Sigmoid colon (tissue), 7 donors: ENCODE measurements around the gene CROT. TPM values are rescaled to one million over a fixed set of nuclear protein-coding genes. Genes with fewer than 3 reads are reported as not detected.

ENCODE experiments used
- DNase-seq: peaks from one replicate; pipeline ENCODE4 v3.0.0-alpha.2; 2019
- H3K27ac ChIP-seq, 4 donors: fragments of 200-600 bp; sonication (generic); one replicate each; pipeline ENCODE4 v1.5.1; 2016 to 2019; ENCODE audit warnings: mild to moderate bottlenecking in 1 of 4
- H3K27me3 ChIP-seq, 3 donors: fragments of 200-600 bp; sonication (generic); one replicate each; pipeline ENCODE4 v1.5.1; 2019; ENCODE audit warnings: mild to moderate bottlenecking in 1 of 3
- H3K36me3 ChIP-seq, 4 donors: fragments of 200-600 bp; sonication (generic); one replicate each; pipeline ENCODE4 v1.5.1; 2016 to 2019
- H3K4me1 ChIP-seq, 4 donors: fragments of 200-600 bp; sonication (generic); one replicate each; pipeline ENCODE4 v1.5.1; 2017 to 2019
- H3K4me3 ChIP-seq, 4 donors: fragments of 200-600 bp; sonication (generic); one replicate each; pipeline ENCODE4 v1.5.1; 2017 to 2019; ENCODE audit warnings: mild to moderate bottlenecking in 2 of 4, moderate library complexity in 1 of 4
- H3K9me3 ChIP-seq, 4 donors: fragments of 200-600 bp in 3 of 4; sonication (generic) in 3 of 4; one replicate each; pipeline versions ENCODE4 v1.5.1 to v1.6.1; 2013 to 2019
- EP300 ChIP-seq, 4 donors: sonication (generic); formaldehyde crosslinking; IDR thresholded peaks; one replicate each; pipeline ENCODE4 v1.6.1; 2017; ENCODE audit warnings: antibody characterized with exemption in 4 of 4
- POLR2A ChIP-seq, 2 donors: fragments of 450-650 bp; IDR thresholded peaks; one replicate each; pipeline ENCODE4 v1.6.1; 2016; ENCODE audit warnings: antibody characterized with exemption in 2 of 2, mild to moderate bottlenecking in 2 of 2, moderate library complexity in 2 of 2
- POLR2AphosphoS5 ChIP-seq, 4 donors: sonication (generic); formaldehyde crosslinking; IDR thresholded peaks; one replicate each; pipeline ENCODE4 v1.6.1; 2017; ENCODE audit warnings: antibody characterized with exemption in 4 of 4
- WGBS, 2 donors: extraction: QIAGEN DNeasy Blood & Tissue Kit; methylation state at CpG; one replicate each; pipeline ENCODE4 v1.1.7; 2013; 5-methylcytosine and 5-hydroxymethylcytosine counted together
- intact Hi-C: fragments of 100-400 bp; cut with DNase I; formaldehyde crosslinking; loops from one replicate; pipeline ENCODE4 v1.15.1; 2023
- polyA plus RNA-seq, 3 donors: library from polyadenylated mRNA; stranded (reverse); fragments of 200-250 nt; gene quantifications; one replicate each; pipeline ENCODE4 v1.2.3, GENCODE V29; 2013
- total RNA-seq, 4 donors: library from RNA; depleted of rRNA; stranded (reverse); fragments of >200 nt; gene quantifications; one replicate each; pipeline ENCODE4 v1.1.0, GENCODE V29; 2016
- TF ChIP-seq, protein P1 (sequence below), 4 experiments: fragments of 450-650 bp in 3 of 4; fragments of 200-600 bp in 1 of 4; IDR thresholded peaks; one replicate each; pipeline ENCODE4 v1.5.1; 2016 to 2019; ENCODE audit warnings: antibody characterized with exemption in 4 of 4, mild to moderate bottlenecking in 3 of 4, moderate library complexity in 2 of 4
- donor health status: healthy with polysubstance abuse.
- donor health status: Bipolar disorder and iron deficiency.
- donor health status: healthy.

CROT gene
- total and polyA plus RNA-seq, 7 donors, result 11.9 to 15.6 (median 13.9) TPM

DNA sequence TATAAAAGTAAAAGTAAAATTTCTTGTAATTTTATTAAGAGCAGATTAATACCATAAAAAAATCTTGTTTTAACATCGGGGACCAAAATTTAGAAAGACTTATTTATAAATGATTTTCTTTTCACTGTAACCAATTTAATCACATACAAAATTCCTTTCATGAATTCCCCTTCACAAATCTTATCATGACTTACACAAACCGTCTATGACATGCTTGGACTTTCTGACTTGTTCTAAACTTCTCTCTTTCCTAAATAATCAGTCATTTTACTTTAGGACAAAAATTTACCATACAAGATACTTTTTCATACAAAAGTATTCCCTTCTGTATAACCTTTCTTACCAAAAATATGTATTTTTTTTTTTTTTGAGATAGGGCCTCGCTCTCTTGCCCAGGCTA, 9.3 kb downstream of the CROT start:
- 94 to 95% methylated on average over 3 of the region's 3 CpGs for WGBS, 2 donors

DNA sequence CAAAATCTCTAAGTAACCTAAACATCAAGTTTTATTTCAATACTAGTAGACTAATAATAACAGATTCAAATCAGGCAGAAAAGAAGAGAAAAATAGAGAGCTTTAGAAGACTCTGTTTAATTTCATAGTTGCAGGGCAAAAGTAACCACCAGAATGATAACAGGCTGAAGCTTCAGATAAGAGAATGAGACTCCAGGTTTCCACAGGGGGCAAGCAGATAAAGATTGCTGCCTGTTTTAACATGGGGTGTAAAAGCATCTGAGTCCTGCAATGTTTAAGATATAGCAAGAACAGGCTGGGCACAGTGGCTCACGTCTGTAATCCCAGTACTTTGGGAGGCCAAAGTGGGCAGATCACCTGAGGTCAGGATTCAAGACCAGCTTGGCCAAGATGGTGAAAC, 11.0 kb downstream of the CROT start:
- H3K9me3 ChIP-seq, result no peaks in the 10 kb centered on the region
- H3K27me3 ChIP-seq, result no peaks in the 10 kb centered on the region
- H3K4me1 ChIP-seq, result no peaks in the 10 kb centered on the region
- no peak overlapping the region for H3K4me3 ChIP-seq
- H3K36me3 ChIP-seq, result peaks cover 0 to 39% (median 11%) of the 10 kb centered on the region in 4 donors
- WGBS, 2 donors, result 88 to 94% methylated on average over 1 of the region's 1 CpG
- TF ChIP-seq POLR2A (IDR thresholded peaks at IDR 0.05) (no peak), POLR2AphosphoS5 (IDR thresholded peaks at IDR 0.05) (no peak), EP300 (IDR thresholded peaks at IDR 0.05) (no peak)
- TF ChIP-seq, protein P1, sequence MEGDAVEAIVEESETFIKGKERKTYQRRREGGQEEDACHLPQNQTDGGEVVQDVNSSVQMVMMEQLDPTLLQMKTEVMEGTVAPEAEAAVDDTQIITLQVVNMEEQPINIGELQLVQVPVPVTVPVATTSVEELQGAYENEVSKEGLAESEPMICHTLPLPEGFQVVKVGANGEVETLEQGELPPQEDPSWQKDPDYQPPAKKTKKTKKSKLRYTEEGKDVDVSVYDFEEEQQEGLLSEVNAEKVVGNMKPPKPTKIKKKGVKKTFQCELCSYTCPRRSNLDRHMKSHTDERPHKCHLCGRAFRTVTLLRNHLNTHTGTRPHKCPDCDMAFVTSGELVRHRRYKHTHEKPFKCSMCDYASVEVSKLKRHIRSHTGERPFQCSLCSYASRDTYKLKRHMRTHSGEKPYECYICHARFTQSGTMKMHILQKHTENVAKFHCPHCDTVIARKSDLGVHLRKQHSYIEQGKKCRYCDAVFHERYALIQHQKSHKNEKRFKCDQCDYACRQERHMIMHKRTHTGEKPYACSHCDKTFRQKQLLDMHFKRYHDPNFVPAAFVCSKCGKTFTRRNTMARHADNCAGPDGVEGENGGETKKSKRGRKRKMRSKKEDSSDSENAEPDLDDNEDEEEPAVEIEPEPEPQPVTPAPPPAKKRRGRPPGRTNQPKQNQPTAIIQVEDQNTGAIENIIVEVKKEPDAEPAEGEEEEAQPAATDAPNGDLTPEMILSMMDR (IDR thresholded peaks at IDR 0.05), result no peak
- intact Hi-C loops, result no loop called here
- DNase-seq, result no peak
- no peak overlapping the region for H3K27ac ChIP-seq

More for the DNA sequence above, 9.3 kb downstream of the CROT start:
- intact Hi-C loops, result no loop called here
- Histone ChIP-seq H3K27me3 (no peaks in the 10 kb centered on the region), H3K4me1 (no peaks in the 10 kb centered on the region), H3K36me3 (peaks cover 3 to 55% (median 19%) of the 10 kb centered on the region in 4 donors), H3K4me3 (no peak overlapping the region), H3K9me3 (no peaks in the 10 kb centered on the region), H3K27ac (no peak overlapping the region)
- DNase-seq, result no peak
- TF ChIP-seq EP300 (IDR thresholded peaks at IDR 0.05), result no peak
- no peak for TF ChIP-seq POLR2A (IDR thresholded peaks at IDR 0.05)
- TF ChIP-seq POLR2AphosphoS5 (IDR thresholded peaks at IDR 0.05), result no peak
- TF ChIP-seq, protein P1 (IDR thresholded peaks at IDR 0.05), result no peak

DNA sequence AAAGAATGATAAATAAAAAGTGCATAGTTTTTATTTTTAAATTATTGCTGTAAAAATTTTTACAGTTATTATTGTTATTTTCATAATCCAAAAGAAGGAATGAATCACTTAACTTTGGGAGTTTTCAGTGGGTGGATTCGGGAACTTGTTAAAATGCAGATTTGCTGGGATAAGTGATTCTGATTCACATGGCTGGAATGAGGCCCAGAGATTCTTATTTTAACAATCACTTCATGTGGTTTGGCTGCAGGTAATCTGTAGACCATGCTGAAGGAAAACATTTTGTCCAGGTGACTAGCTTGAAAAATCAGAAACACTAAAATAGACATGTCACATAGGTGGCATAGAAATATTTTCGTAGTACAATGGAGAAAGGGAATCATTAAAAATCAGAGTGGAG, 13.9 kb downstream of the CROT start:
- Histone ChIP-seq H3K4me1 (no peaks in the 10 kb centered on the region), H3K27me3 (no peaks in the 10 kb centered on the region), H3K4me3 (no peak overlapping the region), H3K9me3 (no peaks in the 10 kb centered on the region), H3K36me3 (peaks cover 0 to 39% (median 6%) of the 10 kb centered on the region in 4 donors), H3K27ac (no peak overlapping the region)
- TF ChIP-seq, protein P1 (IDR thresholded peaks at IDR 0.05), result no peak
- no peak for TF ChIP-seq POLR2A (IDR thresholded peaks at IDR 0.05)
- TF ChIP-seq POLR2AphosphoS5 (IDR thresholded peaks at IDR 0.05), result no peak
- no peak for TF ChIP-seq EP300 (IDR thresholded peaks at IDR 0.05)
- intact Hi-C loops, result no loop called here
- DNase-seq, result no peak
- WGBS, 2 donors, result 94 to 96% methylated on average over 2 of the region's 2 CpGs

DNA sequence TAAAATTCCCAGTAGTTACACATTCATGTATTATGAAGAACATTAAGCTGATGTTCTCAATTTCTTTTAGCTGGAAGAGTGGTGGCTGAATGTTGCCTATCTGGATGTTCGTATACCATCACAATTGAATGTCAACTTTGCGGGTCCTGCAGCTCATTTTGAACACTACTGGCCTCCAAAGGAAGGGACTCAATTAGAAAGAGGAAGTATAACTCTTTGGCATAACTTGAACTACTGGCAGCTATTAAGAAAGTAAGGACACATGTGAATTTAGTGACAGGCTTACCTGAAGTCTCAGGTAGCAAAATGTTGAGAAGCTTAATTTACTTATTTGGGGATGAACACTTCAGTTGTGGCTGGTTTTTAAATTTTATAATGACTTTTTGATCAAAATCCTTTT, 15.9 kb downstream of the CROT start:
- Histone ChIP-seq H3K4me1 (no peaks in the 10 kb centered on the region), H3K36me3 (peaks cover 0 to 29% (median 2%) of the 10 kb centered on the region in 4 donors), H3K4me3 (no peak overlapping the region), H3K27ac (no peak overlapping the region), H3K9me3 (no peaks in the 10 kb centered on the region), H3K27me3 (no peaks in the 10 kb centered on the region)
- intact Hi-C loops, result no loop called here
- no peak for DNase-seq
- WGBS, 2 donors, result 93 to 95% methylated on average over 2 of the region's 2 CpGs
- TF ChIP-seq EP300 (IDR thresholded peaks at IDR 0.05), result no peak
- TF ChIP-seq, protein P1 (IDR thresholded peaks at IDR 0.05), result no peak
- no peak for TF ChIP-seq POLR2AphosphoS5 (IDR thresholded peaks at IDR 0.05)
- TF ChIP-seq POLR2A (IDR thresholded peaks at IDR 0.05), result no peak

DNA sequence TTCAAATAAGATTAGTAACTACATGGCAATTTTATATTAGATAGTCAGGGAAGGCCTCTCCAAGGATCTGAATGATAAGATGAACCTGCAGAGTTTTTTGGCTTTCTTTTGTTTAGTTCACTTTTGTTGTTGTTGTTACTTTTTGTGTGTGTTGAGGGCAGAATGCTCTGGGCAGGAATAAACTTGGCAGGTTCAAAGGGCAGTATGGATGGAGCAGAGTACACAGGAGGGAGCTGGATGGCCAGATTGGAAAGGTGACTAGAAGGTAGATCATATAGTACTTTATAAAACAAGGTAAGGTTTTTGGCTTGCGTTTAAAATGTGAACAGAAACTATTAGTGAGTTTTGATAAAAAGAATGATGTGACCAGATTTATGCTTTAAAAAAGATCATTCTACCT, 17.9 kb downstream of the CROT start:
- DNase-seq, result no peak
- H3K27me3 ChIP-seq, result no peaks in the 10 kb centered on the region
- peaks cover 0 to 22% (median 0%) of the 10 kb centered on the region in 4 donors for H3K36me3 ChIP-seq
- no peak overlapping the region for H3K27ac ChIP-seq
- no peak for TF ChIP-seq EP300 (IDR thresholded peaks at IDR 0.05)
- TF ChIP-seq, protein P1 (IDR thresholded peaks at IDR 0.05), result no peak
- no peak for TF ChIP-seq POLR2AphosphoS5 (IDR thresholded peaks at IDR 0.05)
- no peak for TF ChIP-seq POLR2A (IDR thresholded peaks at IDR 0.05)
- intact Hi-C loops, result no loop called here
- no peaks in the 10 kb centered on the region for H3K9me3 ChIP-seq
- 98 to 99% methylated on average over 1 of the region's 1 CpG for WGBS, 2 donors
- no peaks in the 10 kb centered on the region for H3K4me1 ChIP-seq
- no peak overlapping the region for H3K4me3 ChIP-seq
